ENCODE results near the gene CCR5AS.

Gene CCR5AS

DNA sequence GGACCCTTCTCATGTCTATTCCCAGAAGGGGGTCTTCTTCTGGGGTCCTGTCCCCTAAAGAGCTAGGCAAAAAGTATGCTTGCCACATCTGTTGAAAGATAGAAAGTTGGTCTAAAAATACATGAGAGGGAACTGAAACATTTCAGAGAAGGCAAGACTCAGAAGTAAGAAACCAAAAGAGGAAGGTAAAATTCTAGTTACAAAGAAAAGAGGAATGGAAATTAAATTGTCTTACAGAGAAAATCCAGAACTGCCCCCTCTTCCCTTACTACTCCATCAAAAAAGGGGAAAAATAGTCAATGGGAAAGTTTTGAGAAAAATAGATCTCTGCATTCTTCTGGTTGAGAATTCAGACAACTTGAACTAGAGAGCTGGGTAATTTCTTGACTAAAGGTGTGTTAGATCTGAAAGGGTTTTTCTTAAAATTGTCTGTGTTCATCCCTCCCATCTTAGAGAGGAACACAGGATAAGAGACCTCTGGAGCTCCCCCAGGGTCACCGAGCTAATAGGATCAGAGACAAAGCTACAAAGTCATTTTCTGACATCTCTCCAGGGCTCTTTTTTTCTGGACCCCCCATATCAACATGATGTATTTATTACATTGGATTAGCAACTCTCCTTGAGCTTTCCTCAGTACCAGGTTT is 85.3 kb downstream of the CCR5AS start:
- H2BK15ac ChIP-seq (ENCODE audit: low read depth, low read length), result no peak overlapping the region

More for the DNA sequence above, 85.3 kb downstream of the CCR5AS start:
- no peak overlapping the region for H2AK5ac ChIP-seq (ENCODE audit: insufficient read length, low read length)
- no peak overlapping the region for H2BK5ac ChIP-seq (ENCODE audit: insufficient read length, low read length)
- H3K9ac ChIP-seq (ENCODE audit: extremely low read depth, insufficient read length, low read length), result no peak overlapping the region
- Mint-ChIP-seq H3K4me1 (no peaks in the 10 kb centered on the region), H3K9me3 (peaks cover 12 to 21% of the 10 kb centered on the region in 2 experiments; a peak in 4 of 5 replicates), H3K27me3 (ENCODE audit: low read depth) (peaks cover 8% of the 10 kb centered on the region), H3K27ac (no peak overlapping the region), H3K4me3 (no peak overlapping the region), H3K36me3 (ENCODE audit: insufficient read depth in 1 of 3, low read depth in 3 of 3) (no peaks in the 10 kb centered on the region)
- no peaks in the 10 kb centered on the region for H3K79me1 ChIP-seq (ENCODE audit: insufficient read depth, low read depth, low read length, poor library complexity, severe bottlenecking)
- no peak overlapping the region for H4K91ac ChIP-seq (ENCODE audit: insufficient read length, low read depth, low read length)
- no CpG with 5 or more reads among the region's 1 CpG for WGBS (ENCODE audit: extremely low coverage, insufficient read length, low lambda C conversion rate)
- H4K20me1 ChIP-seq (ENCODE audit: control insufficient read depth, insufficient read depth, insufficient read length), result no peaks in the 10 kb centered on the region
- H3K79me2 ChIP-seq (ENCODE audit: insufficient read depth, low read length), result no peaks in the 10 kb centered on the region
- H3K4ac ChIP-seq (ENCODE audit: low read depth, low read length), result no peak overlapping the region
- H3K14ac ChIP-seq (ENCODE audit: insufficient read depth, low read length), result no peak overlapping the region
- no peak overlapping the region for H3K56ac ChIP-seq (ENCODE audit: insufficient read length, low read depth, low read length)
- no peak overlapping the region for H2AFZ ChIP-seq (ENCODE audit: low read length)
- TF ChIP-seq CTCF (conservative IDR thresholded peaks at IDR 0.05), result no peak
- no peak overlapping the region for H3K4me2 ChIP-seq (ENCODE audit: insufficient read depth, insufficient read length, low read length)
- no peak overlapping the region for H4K5ac ChIP-seq (ENCODE audit: insufficient read length, low read depth, low read length)
- no peak overlapping the region for H3K23ac ChIP-seq (ENCODE audit: insufficient read length, low read depth, low read length)
- H4K8ac ChIP-seq (replicated peaks; ENCODE audit: insufficient read length, low read depth, low read length), result no peak overlapping the region
- no peak overlapping the region for H2BK20ac ChIP-seq (ENCODE audit: low read depth, low read length, poor library complexity, severe bottlenecking)
- no peaks in the 10 kb centered on the region for H3K4me1 ChIP-seq (ENCODE audit: insufficient read depth, low read length)
- H3K27me3 ChIP-seq (ENCODE audit: insufficient read depth, low read length), result no peaks in the 10 kb centered on the region; the same call in 1 of the 2 replicates
- H3T11ph ChIP-seq (ENCODE audit: low read length), result no peak overlapping the region
- H3K9me3 ChIP-seq (ENCODE audit: control insufficient read depth, low read depth, low read length), result no peaks in the 10 kb centered on the region
- H2BK120ac ChIP-seq (ENCODE audit: low read depth, low read length, poor library complexity, severe bottlenecking), result no peak overlapping the region
- H2BK12ac ChIP-seq (ENCODE audit: insufficient read length, low read depth, low read length), result no peak overlapping the region
- H3K27ac ChIP-seq (ENCODE audit: insufficient read length, low read depth, low read length), result no peak overlapping the region
- H3K23me2 ChIP-seq (ENCODE audit: insufficient read length, low read depth, low read length, poor library complexity, severe bottlenecking), result no peaks in the 10 kb centered on the region
- no peak overlapping the region for H3K18ac ChIP-seq (ENCODE audit: insufficient read length, low read depth, low read length)
- DNase-seq, result no peak
